ENCODE data around the gene LRIG3.

- no peak for TF ChIP-seq CTCF (conservative IDR thresholded peaks at IDR 0.05; ENCODE audit: low read depth, low read length)
- TF ChIP-seq CHD1 (IDR thresholded peaks at IDR 0.05; ENCODE audit: low read depth, low read length), result no peak
- no peak for TF ChIP-seq POLR2A (IDR thresholded peaks at IDR 0.05; ENCODE audit: low read depth, low read length)
- no peak for TF ChIP-seq RAD21 (IDR thresholded peaks at IDR 0.05; ENCODE audit: low read length)
- TF ChIP-seq BHLHE40 (IDR thresholded peaks at IDR 0.05; ENCODE audit: low read depth, low read length), result no peak
- TF ChIP-seq MAFK (IDR thresholded peaks at IDR 0.05; ENCODE audit: low read depth, low read length), result no peak
- TF ChIP-seq USF2 (IDR thresholded peaks at IDR 0.05; ENCODE audit: low read depth, low read length), result no peak
- TF ChIP-seq SMC3 (IDR thresholded peaks at IDR 0.05; ENCODE audit: low read depth, low read length), result no peak
- no peak for TF ChIP-seq MAZ (IDR thresholded peaks at IDR 0.05; ENCODE audit: borderline replicate concordance, low read depth, low read length)
Observed at GRCh38 chr12:58943079-58943478, 22.8 kb upstream of the LRIG3 start.
